HepG2 (cell line): ENCODE data around the gene CA7. TPM values are rescaled to one million over a fixed set of nuclear protein-coding genes. Genes with fewer than 3 reads are reported as not detected.

Experiments used
- ATAC-seq: fragments of 200-7000 bp; cut with Tn5 transposase; 3 replicates; pipeline ENCODE4 v1.9.1; 2020; ENCODE audit warnings: mild to moderate bottlenecking, moderate library complexity
- BruUV-seq: library from RNA; stranded (reverse); fragments of 400-500 nt; replicated peaks from 2 replicates; lab custom pipeline; 2021; lab: Mats Ljungman, UMichigan
- CTCF ChIA-PET: fragments of 300-600 bp; formaldehyde crosslinking; extraction: SDS; loops from one replicate; lab custom pipeline; 2021; ENCODE audit warnings: low total read pairs, inconsistent platforms, low intra/inter-chr PET ratio; lab: Yijun Ruan, JAX
- POLR2A ChIA-PET: fragments of 350-600 bp; sonication (Branson Sonifier 250); formaldehyde crosslinking; loops from one replicate; lab custom pipeline; 2020; ENCODE audit warnings: antibody characterized with exemption, inconsistent platforms; lab: Yijun Ruan, JAX
- DNase-seq: peaks from one replicate; pipeline ENCODE4 v3.0.0-alpha.2; 2015; ENCODE audit warnings: low spot score
- FAIRE-seq: peaks from 3 replicates; lab custom pipeline; 2011; peaks lifted over from hg19 to GRCh38; lab: Jason Lieb, UNC
- H2AFZ ChIP-seq: one replicate; pipeline ENCODE4 v1.6.1; 2011; ENCODE audit warnings: low read length, inconsistent platforms
- H3K27ac ChIP-seq: fragments of 300-600 bp; 3 replicates; pipeline ENCODE4 v1.8.0; 2011; ENCODE audit warnings: mixed run types, mild to moderate bottlenecking, mixed read lengths, low read length, inconsistent platforms; ENCODE audit not compliant: insufficient read depth; ENCODE audit errors: extremely low read length
- H3K27me3 ChIP-seq, 2 experiments: fragments of 200-600 bp in 1 of 2; 2 replicates in 1 of 2; 3 replicates in 1 of 2; pipeline versions ENCODE4 v1.6.0 to v1.8.0; 2011; ENCODE audit warnings: low read length in 2 of 2, mild to moderate bottlenecking in 2 of 2, moderate library complexity in 2 of 2, inconsistent platforms in 1 of 2; ENCODE audit not compliant: insufficient read depth in 2 of 2, control insufficient read depth in 1 of 2
- H3K36me3 ChIP-seq, 2 experiments: fragments of 200-600 bp in 1 of 2; replicated peaks in 1 of 2; 2 replicates in 1 of 2; 3 replicates in 1 of 2; pipeline versions ENCODE4 v1.5.1 to v1.8.0; 2011; ENCODE audit warnings: low read length in 2 of 2, inconsistent platforms in 1 of 2; ENCODE audit not compliant: insufficient read depth in 2 of 2, control insufficient read depth in 1 of 2
- H3K4me1 ChIP-seq: 2 replicates; pipeline ENCODE4 v1.5.1; 2012; ENCODE audit warnings: low read length, inconsistent platforms; ENCODE audit not compliant: insufficient read depth
- H3K4me2 ChIP-seq: 2 replicates; pipeline ENCODE4 v1.6.0; 2011; ENCODE audit warnings: low read depth, low read length, inconsistent platforms
- H3K4me3 ChIP-seq, 3 experiments: fragments of 200-600 bp in 1 of 3; sonication (generic), shearing (Covaris generic) in 1 of 3; replicated peaks in 1 of 3; 2 replicates each; pipeline ENCODE4 v1.5.1; 2011 to 2016; ENCODE audit warnings: low read length in 3 of 3, inconsistent platforms in 2 of 3, low read depth in 2 of 3, mild to moderate bottlenecking in 2 of 3, control low read depth in 1 of 3, mixed read lengths in 1 of 3; ENCODE audit not compliant: insufficient read depth in 1 of 3
- H3K79me2 ChIP-seq: one replicate; pipeline ENCODE4 v1.6.1; 2011; ENCODE audit warnings: low read length, inconsistent platforms; ENCODE audit not compliant: insufficient read depth
- H3K9ac ChIP-seq: 2 replicates; pipeline ENCODE4 v1.6.0; 2011; ENCODE audit warnings: mild to moderate bottlenecking, low read depth, low read length, inconsistent platforms; ENCODE audit not compliant: insufficient read depth
- H3K9me3 ChIP-seq: 2 replicates; pipeline ENCODE4 v1.5.1; 2012; ENCODE audit warnings: mild to moderate bottlenecking, low read length
- H4K20me1 ChIP-seq: 2 replicates; pipeline ENCODE4 v1.6.0; 2011; ENCODE audit warnings: inconsistent platforms, mild to moderate bottlenecking, low read length, moderate library complexity; ENCODE audit not compliant: insufficient read depth
- BRCA1 ChIP-seq: sonication (generic); formaldehyde crosslinking; IDR thresholded peaks from 2 replicates; pipeline ENCODE4 v1.4.0; 2020; ENCODE audit warnings: missing genetic modification reagents
- GATA4 ChIP-seq: sonication (generic); IDR thresholded peaks from 2 replicates; pipeline ENCODE4 v1.6.1; 2016; ENCODE audit warnings: antibody characterized with exemption, low read depth, borderline replicate concordance
- NCOA1 ChIP-seq: sonication (generic); formaldehyde crosslinking; IDR thresholded peaks from 2 replicates; pipeline ENCODE4 v1.9.0; 2021; ENCODE audit warnings: missing genetic modification reagents
- ONECUT2 ChIP-seq: sonication (generic); formaldehyde crosslinking; IDR thresholded peaks from 2 replicates; pipeline ENCODE4 v1.4.0; 2020; ENCODE audit warnings: missing genetic modification reagents
- PRPF4 ChIP-seq: fragments of 200-400 bp; formaldehyde crosslinking; IDR thresholded peaks from 2 replicates; pipeline ENCODE4 v1.6.1; 2016; ENCODE audit warnings: low read length, low read depth; ENCODE audit not compliant: poor library complexity, severe bottlenecking
- RFXANK ChIP-seq: IDR thresholded peaks from 2 replicates; pipeline ENCODE4 v1.6.1; 2016
- SMAD9 ChIP-seq: sonication (generic); formaldehyde crosslinking; IDR thresholded peaks from 2 replicates; pipeline ENCODE4 v1.5.1; 2020; ENCODE audit warnings: mild to moderate bottlenecking, missing genetic modification reagents
- SPEN ChIP-seq: sonication (generic); formaldehyde crosslinking; IDR thresholded peaks from 2 replicates; pipeline ENCODE4 v1.5.1; 2020; ENCODE audit warnings: low read depth, mild to moderate bottlenecking, missing genetic modification reagents
- SRSF9 ChIP-seq: fragments of 200-400 bp; formaldehyde crosslinking; IDR thresholded peaks from 2 replicates; pipeline ENCODE4 v1.6.1; 2018; ENCODE audit warnings: borderline replicate concordance, mild to moderate bottlenecking, low read depth, low read length; ENCODE audit not compliant: insufficient read depth, poor library complexity, severe bottlenecking
- ZBTB14 ChIP-seq: sonication (generic); formaldehyde crosslinking; IDR thresholded peaks from 2 replicates; pipeline ENCODE4 v1.4.0; 2020; ENCODE audit warnings: missing genetic modification reagents
- ZNF180 ChIP-seq: sonication (generic); formaldehyde crosslinking; IDR thresholded peaks from 2 replicates; pipeline ENCODE4 v1.4.0; 2020; ENCODE audit warnings: low read depth, missing genetic modification reagents, borderline replicate concordance
- ZNF784 ChIP-seq: sonication (generic); formaldehyde crosslinking; IDR thresholded peaks from 2 replicates; pipeline ENCODE4 v1.5.1; 2020; ENCODE audit warnings: missing genetic modification reagents, mild to moderate bottlenecking, borderline replicate concordance
- ZNF790 ChIP-seq: sonication (generic); formaldehyde crosslinking; IDR thresholded peaks from 2 replicates; pipeline ENCODE4 v1.8.0; 2022; ENCODE audit warnings: missing genetic modification reagents, mild to moderate bottlenecking, borderline replicate concordance
- WGBS: methylation state at CpG from one replicate; pipeline ENCODE4 v1.1.6; 2017; ENCODE audit warnings: low lambda C conversion rate; 5-methylcytosine and 5-hydroxymethylcytosine counted together
- in situ Hi-C: cut with HindIII; loops from 2 replicates; pipeline ENCODE4 v1.10.0; 2017; ENCODE audit warnings: low pct_unique_long_range_greater_than_20kb; ENCODE audit not compliant: extremely low pct_ligation_motif_present
- intact Hi-C: fragments of 100-400 bp; cut with micrococcal nuclease; formaldehyde crosslinking; loops from one replicate; pipeline ENCODE4 v1.10.0; 2022; ENCODE audit not compliant: unreplicated experiment
- polyA plus RNA-seq, 8 experiments: library from polyadenylated mRNA; depleted of rRNA in 3 of 8; stranded (reverse) in 7 of 8; unstranded in 1 of 8; fragments of >200 nt; fragmentation: Illumina TruSeq in 4 of 8; extraction: Trizol in 4 of 8; gene quantifications; 2 replicates each; pipeline versions ENCODE4 v1.2.1 to v1.2.3, GENCODE V29; 2011 to 2016; ENCODE audit warnings: low read depth in 4 of 8, missing spikeins in 1 of 8, mixed read lengths in 1 of 8; ENCODE audit not compliant: insufficient read depth in 1 of 8
- total RNA-seq, 5 experiments: library from RNA; depleted of rRNA; stranded (reverse); fragments of >200 nt; fragmentation: Illumina TruSeq; extraction: Trizol; gene quantifications; 2 replicates each; pipeline ENCODE4 v1.2.3, GENCODE V29; 2016; ENCODE audit warnings: low read depth in 1 of 5
- TF ChIP-seq, protein P1 (sequence below): sonication (generic); formaldehyde crosslinking; IDR thresholded peaks from 2 replicates; pipeline ENCODE4 v1.4.0; 2020; ENCODE audit warnings: mild to moderate bottlenecking, missing genetic modification reagents
- TF ChIP-seq, protein P2 (sequence below): sonication (generic); formaldehyde crosslinking; IDR thresholded peaks from 2 replicates; pipeline ENCODE4 v1.4.0; 2020; ENCODE audit warnings: missing genetic modification reagents

Gene CA7
- total and polyA plus RNA-seq, 2 of the 13 experiments (the other 11 are each of a cell fraction or from before 2014, with no cell fraction given) = not detected

DNA sequence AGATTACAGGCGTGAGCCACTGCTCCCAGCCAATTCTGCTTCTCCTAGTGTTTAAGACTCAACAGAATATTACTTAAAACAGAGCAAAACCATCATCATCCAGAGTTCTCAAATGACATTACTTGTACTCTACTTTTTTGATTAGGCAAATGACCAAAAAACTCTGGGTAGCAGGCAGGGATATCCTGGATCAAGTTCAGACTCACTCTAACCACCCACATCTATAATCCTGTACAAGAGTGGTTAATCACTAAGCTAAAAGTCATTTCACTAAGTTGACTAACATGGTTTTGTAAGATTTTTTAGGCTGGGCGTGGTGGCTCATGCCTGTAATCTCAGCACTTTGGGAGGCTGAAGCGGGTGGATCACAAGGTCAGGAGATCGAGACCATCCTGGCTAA lies 20.2 kb upstream of the CA7 start (continued):
- TF ChIP-seq ZNF784 (CRISPR knock-in tag) (no peak), NCOA1 (CRISPR knock-in tag) (no peak), SRSF9 (no peak), ZNF790 (CRISPR knock-in tag) (no peak), PRPF4 (no peak)

DNA sequence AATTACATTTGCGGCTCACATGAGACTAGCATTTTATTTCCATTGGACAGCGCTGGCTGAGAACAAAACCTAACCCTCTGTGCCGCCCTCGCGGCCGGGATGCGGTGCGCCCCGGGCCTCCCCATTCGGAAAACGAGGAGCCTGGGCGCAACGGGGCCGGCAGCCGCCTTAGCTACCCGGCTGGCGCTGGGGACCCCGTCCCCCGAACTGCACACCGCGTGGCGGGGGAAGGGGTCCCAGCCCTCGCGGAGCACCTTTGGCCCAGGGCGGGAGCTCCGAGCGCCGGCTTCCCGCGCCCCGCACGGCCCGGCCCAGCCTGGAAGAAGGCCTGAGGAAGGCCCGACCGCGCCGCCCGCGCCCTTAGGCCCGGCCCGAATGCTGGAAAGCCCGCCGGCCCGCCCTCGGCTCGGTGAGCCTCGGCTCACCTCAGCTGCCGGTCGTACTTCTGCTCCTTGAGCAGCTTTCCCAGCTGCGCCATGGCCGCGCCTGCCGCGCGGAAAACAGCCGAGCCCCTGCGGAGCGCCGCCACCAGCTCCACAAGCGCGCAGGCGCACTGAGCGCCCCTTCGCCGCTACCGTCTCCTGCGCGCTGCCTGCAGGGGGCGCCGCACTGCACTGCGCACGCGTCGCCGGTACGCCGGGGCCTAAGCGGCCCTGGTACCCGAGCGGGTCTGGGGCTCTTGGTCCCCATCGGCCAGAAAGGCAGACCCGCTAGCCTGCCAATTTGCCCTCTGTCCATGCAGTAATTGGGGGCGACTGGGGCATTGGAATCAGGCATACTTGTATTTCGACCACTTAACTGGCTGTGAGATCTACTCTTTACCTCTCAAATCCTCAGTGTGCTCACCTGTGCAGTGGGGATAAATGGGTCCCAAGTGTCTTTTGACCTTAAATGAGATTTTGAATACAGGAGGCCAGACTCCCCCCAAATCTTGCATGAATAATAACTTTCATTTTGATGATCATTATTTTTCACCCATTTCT lies 13.5 kb upstream of the CA7 start, which contains the start of gene NAE1:
Gene NAE1 (minus strand): TSS at position 555 of the 983 bp plus-strand sequence. CDS start 77 bp downstream, at position 478.
- Histone ChIP-seq H3K27me3 (peaks cover 0 to 18% of the 10 kb centered on the region in 2 experiments; a peak in 3 of 5 replicates), H3K9me3 (no peaks in the 10 kb centered on the region), H3K27ac (peak within 1 kb of the TSS; percentile 88), H3K4me2 (peak within 1 kb of the TSS; percentile 90), H3K79me2 (peaks cover 27% of the 10 kb centered on the region), H2AFZ (peak within 1 kb of the TSS; percentile 75), H3K4me1 (peaks cover 48% of the 10 kb centered on the region), H3K36me3 (peaks cover 1 to 15% of the 10 kb centered on the region in 2 experiments), H3K4me3 (peak within 1 kb of the TSS; percentile 85 to 93 (median 89)), H3K9ac (peak within 1 kb of the TSS; percentile 96), H4K20me1 (no peaks in the 10 kb centered on the region)
- POLR2A ChIA-PET = interaction anchor here (0.6 to 1.7 kb wide), 21 partner anchors 10 to 976 kb away, joined by 3 to 13 read pairs (median 4); partner anchors contain the start of genes CKLF, DYNC1LI2, HSD11B2 and NOL3
- intact Hi-C loops (loop anchor here (2.0 to 5.0 kb wide), 2 partner anchors 38 to 168 kb away; no protein-coding TSS in a partner anchor), in situ Hi-C loops (no loop called here)
- CTCF ChIA-PET = interaction anchor here (0.8 to 2.0 kb wide), 3 partner anchors 33 to 42 kb away, joined by 3 to 17 read pairs (median 4); no protein-coding TSS in a partner anchor
- WGBS = under 1% methylated on average over 34 of the region's 84 CpGs
- FAIRE-seq (peak; percentile 56), ATAC-seq (peak; percentile 95), DNase-seq (peak; percentile 81)
- BruUV-seq = TSS peak; percentile 50
- TF ChIP-seq ZBTB14 (CRISPR knock-in tag) (peak; percentile 69), GATA4 (no peak; the same call in 1 of the 2 replicates), ZNF180 (peak; percentile 92; the same call in 1 of the 2 replicates), SPEN (CRISPR knock-in tag) (peak; percentile 94), ZNF790 (CRISPR knock-in tag) (peak; percentile 93), SMAD9 (CRISPR knock-in tag) (no peak), RFXANK (CRISPR knock-in tag) (0 out of 2 replicates have a peak, but pooled peaks have one; percentile 26), ONECUT2 (0 out of 2 replicates have a peak, but pooled peaks have one; percentile 17), BRCA1 (peak; percentile 98)
- TF ChIP-seq, protein P1, sequence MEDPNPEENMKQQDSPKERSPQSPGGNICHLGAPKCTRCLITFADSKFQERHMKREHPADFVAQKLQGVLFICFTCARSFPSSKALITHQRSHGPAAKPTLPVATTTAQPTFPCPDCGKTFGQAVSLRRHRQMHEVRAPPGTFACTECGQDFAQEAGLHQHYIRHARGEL (CRISPR knock-in tag) = 0 out of 2 replicates have a peak, but pooled peaks have one; percentile 38
- TF ChIP-seq, protein P2, sequence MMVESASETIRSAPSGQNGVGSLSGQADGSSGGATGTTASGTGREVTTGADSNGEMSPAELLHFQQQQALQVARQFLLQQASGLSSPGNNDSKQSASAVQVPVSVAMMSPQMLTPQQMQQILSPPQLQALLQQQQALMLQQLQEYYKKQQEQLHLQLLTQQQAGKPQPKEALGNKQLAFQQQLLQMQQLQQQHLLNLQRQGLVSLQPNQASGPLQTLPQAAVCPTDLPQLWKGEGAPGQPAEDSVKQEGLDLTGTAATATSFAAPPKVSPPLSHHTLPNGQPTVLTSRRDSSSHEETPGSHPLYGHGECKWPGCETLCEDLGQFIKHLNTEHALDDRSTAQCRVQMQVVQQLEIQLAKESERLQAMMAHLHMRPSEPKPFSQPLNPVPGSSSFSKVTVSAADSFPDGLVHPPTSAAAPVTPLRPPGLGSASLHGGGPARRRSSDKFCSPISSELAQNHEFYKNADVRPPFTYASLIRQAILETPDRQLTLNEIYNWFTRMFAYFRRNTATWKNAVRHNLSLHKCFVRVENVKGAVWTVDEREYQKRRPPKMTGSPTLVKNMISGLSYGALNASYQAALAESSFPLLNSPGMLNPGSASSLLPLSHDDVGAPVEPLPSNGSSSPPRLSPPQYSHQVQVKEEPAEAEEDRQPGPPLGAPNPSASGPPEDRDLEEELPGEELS (CRISPR knock-in tag) = 0 out of 2 replicates have a peak, but pooled peaks have one; percentile 45
